HG02798 (cell line): ENCODE data around the gene MAN1C1.
A peak's percentile ranks its signal among the peaks of the same experiment; 100 is the strongest.

Experiments
- ATAC-seq: cut with Tn5 transposase; IDR thresholded peaks from one replicate; pipeline ENCODE4 v1.9.1; 2021; ENCODE audit warnings: mild to moderate bottlenecking; ENCODE audit not compliant: unreplicated experiment, poor library complexity

The MAN1C1 gene

DNA sequence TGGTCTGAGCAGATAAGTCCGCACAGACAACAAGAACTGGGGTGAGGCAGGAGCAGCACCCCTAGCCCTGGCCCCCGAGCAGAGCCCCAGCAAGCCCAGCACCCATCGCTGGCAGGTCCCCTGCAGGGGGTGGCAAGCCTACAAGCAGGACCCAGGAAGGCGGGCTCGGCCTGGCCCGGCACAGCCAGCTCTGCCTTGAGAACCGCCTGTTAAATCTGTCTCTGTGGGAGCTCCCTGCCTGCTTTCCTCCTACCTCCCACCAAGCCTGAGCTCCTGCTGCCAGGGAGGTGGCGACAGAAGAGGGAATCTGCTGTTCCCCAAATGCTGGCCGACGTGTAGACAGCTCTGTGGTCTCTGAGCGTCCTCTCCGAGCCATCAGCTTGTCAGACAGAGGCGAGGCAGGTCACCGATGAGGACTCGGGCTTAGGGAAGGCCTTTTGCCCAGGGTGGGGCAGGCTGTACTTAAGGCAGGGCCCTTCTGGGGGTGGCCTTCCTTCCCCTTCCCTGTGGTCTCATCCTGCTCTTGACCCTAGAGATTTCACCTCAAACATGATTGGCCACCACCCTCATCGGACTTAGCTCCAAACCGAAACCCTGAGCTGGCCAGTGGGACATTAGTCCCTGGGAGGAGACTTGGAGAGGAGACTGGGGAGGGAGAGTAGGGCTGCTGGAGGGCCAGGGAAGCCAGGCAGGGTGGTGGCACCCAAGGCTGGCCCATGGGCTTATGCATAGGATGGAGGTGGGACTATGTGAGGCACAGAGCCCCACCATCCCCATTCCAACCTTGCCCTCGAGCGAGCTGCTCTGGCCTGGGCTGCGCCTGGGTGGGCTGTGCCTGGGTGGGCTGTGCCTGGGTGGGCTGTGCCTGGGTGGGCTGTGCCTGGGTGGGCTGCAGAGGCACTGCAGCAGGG is 191.1 kb downstream of the MAN1C1 start:
- ATAC-seq = no peak

DNA sequence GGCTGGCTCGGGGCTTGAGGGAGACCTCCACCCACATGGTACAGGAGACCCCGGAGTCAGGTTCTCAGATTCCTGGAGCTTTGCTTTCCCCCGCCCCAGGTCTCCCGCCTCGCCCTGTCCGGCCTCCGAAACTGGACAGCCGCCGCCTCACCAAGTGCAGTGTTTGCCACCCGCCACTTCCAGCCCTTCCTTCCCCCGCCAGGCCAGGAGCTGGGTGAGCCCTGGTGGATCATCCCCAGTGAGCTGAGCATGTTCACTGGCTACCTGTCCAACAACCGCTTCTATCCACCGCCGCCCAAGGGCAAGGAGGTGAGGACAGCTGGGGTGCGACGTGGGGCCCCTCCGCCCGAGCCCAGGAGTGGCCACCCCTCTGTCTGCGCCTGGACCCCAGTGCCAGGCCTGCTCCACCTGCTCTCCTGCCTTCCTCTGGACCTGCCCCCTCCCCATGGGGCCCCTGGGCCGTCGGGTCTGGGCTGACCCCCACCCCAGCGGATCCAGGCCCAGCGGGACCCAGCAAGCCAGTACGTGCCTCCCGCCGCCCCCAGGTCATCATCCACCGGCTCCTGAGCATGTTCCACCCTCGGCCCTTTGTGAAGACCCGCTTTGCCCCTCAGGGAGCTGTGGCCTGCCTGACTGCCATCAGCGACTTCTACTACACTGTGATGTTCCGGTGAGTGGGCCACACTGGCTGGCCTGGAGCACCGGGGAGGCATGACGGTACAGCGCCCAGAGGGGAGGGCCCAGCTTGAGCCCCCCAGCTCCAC is 192.1 kb downstream of the MAN1C1 start:
- ATAC-seq = no peak

DNA sequence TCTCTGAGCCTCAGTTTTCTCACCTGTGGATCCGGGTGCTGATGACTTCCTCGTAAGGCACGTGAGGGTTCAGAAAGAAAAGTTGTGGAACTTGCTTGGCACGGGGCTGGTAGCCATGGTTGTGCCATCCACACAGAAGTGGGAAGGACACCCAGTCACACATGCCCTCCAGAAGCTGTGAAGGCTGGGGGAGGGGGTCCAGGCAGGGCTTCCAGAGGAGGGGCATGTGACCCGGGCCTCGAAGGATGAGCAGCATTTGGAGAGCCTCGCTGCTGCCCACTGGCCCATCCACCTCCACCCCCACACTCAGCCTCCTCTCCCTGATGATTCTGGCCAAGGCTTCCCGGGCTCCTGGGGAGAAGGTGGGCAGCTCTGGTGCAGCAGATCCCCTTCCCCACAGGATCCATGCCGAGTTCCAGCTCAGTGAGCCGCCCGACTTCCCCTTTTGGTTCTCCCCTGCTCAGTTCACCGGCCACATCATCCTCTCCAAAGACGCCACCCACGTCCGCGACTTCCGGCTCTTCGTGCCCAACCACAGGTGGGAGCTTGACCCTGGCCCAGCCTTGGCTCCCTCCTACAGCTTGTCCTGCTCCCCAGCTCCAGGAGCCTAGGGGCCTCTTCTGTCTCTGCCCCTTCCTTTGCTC is 192.8 kb downstream of the MAN1C1 start:
- ATAC-seq = no peak

DNA sequence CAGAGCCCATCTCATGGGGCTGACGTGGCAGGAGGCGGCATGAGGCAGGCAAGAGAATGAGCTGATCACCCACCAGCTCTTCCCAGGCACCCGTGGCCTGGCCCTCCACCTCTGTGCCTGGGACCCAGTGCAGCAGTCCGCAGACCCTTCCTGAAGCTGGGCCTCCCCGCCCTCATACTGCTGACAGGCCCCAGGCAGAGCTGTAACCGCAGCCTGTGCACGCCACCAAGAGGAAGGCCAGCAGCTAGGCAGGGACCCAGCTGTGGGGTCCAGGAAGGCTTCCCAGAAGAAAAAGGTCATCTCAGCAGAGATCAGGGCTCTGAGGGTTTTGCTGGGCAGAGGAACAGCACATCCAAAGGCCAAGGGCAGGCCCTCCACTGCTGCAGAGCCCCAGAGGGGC is 193.3 kb downstream of the MAN1C1 start:
- no peak for ATAC-seq

DNA sequence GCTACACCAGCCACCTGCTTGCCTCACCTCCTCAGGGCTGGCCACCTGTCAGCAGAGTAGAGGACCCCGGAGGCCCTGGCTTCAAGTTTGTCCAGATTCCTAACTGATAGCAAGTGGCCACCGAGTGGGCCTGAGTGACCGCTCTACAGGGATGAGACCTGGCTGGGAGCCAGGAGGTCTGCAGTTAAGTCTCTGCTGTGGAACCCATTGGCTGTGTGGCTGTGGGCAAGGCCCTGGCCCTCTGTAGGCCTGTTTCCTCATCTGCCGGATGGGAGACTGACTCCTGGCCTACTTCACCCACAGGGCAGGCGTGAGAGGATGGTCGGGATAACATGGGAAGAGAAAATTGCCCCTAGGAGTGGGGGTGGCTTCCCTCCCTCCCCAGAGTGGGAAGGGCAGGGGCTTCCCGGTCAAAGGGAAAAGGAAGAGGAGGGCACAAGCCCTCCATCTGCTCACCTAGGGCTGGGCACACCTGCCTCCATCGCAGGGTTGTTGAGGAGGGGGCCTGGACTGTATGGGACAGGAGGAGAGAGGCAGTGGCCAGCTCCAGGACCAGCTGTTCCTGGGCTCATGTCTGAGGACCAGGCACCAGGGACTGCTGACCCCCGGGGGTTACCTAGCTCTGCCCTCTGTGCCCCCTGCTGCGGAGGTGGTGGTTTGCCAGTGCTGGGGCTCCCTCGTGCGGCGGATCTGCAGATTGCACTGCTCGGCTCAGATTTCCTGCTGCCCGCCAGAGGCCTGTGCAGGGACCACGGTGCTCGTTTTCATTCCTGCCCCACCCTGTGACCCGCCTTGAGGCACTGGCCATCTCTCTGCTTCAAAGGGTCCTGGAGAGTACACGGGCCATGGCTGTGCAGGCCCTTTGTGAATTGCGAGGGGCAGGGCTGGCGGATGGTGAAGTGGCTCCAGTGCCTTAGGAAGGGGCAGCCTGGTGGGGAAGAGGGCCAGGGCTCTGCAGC is 194.0 kb downstream of the MAN1C1 start:
- ATAC-seq = no peak

DNA sequence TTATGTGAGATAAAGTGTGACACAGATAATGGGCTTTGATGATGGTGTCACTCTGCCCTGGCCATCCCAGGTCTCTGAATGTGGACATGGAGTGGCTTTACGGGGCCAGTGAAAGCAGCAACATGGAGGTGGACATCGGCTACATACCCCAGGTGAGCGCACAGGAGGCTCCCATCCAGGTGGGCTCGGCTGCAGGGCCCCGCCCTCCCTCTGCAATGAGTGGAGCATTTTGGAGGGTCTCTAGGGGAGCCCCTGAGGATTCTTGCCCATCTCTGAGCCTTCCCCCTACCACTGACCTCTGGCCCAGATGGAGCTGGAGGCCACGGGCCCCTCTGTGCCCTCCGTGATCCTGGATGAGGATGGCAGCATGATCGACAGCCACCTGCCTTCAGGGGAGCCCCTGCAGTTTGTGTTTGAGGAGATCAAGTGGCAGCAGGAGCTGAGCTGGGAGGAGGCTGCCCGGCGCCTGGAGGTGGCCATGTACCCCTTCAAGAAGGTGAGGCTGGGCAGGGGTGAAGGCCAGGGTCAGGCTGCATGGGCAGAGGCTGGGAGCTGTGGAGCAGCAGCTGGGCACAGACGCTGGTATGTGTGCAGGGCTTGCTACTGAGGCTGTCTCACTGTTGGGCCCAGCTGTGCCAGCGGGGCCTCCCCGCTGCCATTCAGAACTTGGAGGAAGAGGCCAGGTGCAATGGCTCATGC is 194.9 kb downstream of the MAN1C1 start:
- ATAC-seq = no peak

DNA sequence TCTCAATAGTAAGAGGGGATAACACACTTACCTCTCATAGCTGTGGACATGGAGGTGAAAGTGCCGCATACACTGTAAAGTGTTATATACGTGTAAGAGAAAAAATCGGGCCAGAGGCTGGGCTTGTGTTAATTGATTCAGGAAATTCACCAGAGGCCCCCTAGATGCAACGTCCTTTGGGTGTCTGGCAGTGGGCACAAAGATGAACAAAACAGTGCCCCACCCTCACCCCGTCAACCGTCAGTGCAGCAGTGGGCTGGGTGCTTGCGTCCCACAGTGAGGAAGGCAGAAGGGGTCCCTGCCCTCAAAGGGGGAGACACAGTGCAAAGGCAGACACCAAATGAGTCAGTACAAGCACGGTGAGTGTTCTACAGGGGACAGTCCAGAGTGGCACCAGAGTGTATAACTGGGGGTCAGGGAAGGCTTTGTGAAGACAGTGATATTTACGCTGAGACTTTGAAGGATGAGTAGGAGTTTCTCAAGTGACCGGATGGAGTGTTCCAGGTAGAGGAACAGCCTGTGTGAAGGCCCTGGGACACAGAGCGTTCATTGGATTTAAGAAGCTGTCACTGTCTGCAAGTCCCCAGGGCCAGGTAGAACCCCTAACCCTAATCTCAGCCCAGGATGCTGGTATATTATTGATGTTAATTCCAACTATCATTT is 196.6 kb downstream of the MAN1C1 start:
- ATAC-seq = no peak

DNA sequence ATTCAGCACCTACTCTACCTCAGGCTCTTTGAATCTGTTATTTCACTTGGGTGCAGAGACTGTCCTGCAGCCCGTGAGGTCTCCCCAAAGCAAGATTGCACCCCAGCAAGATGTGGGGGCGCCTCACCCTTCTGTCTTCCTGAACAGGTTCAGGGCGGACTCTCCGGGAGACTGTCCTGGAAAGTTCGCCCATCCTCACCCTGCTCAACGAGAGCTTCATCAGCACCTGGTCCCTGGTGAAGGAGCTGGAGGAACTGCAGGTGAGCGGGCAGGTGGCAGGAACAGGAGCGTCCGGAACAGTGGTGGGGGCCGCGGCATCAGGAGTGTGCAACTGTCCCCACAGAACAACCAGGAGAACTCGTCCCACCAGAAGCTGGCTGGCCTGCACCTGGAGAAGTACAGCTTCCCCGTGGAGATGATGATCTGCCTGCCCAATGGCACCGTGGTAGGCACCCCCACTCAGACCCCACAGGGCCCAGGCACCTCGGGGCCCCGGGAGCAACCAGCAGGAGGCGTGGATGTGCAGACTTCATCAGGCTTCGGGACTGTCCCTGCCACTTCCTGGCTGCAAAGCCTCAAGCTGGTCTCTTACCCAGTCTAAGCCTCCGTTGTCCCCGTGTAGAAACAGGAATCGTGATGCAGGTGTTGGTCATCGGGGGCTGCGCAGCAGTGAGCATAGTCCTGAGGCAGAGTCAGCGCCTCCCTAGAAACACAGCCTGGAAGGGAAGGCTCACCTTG is 197.3 kb downstream of the MAN1C1 start:
- ATAC-seq = no peak

DNA sequence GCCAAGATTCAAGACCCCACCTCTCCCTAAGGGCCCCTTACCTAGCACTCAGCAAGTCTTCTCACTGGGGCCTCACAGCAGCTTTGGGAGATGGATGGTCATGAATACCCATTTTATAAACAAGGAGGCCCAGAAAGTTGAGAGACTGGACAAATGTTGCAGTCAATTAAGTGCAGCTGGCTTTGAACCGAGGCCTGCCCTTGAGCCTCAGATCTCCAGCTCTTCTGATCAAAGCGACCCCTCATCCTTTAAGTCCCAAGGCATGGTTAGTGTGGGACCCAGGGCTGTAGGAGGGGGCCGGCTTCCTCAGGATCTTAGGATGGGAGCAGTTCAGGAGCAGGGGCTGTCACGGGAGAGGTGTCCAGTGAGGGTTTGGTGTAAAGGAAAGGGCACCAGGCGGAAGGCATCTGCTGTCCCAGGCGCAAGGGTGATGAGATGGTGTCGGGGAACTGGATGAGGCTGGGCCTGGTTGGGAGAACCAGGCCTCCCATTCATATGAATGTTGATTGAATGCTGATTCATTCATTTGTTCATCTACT is 198.0 kb downstream of the MAN1C1 start:
- ATAC-seq = no peak

DNA sequence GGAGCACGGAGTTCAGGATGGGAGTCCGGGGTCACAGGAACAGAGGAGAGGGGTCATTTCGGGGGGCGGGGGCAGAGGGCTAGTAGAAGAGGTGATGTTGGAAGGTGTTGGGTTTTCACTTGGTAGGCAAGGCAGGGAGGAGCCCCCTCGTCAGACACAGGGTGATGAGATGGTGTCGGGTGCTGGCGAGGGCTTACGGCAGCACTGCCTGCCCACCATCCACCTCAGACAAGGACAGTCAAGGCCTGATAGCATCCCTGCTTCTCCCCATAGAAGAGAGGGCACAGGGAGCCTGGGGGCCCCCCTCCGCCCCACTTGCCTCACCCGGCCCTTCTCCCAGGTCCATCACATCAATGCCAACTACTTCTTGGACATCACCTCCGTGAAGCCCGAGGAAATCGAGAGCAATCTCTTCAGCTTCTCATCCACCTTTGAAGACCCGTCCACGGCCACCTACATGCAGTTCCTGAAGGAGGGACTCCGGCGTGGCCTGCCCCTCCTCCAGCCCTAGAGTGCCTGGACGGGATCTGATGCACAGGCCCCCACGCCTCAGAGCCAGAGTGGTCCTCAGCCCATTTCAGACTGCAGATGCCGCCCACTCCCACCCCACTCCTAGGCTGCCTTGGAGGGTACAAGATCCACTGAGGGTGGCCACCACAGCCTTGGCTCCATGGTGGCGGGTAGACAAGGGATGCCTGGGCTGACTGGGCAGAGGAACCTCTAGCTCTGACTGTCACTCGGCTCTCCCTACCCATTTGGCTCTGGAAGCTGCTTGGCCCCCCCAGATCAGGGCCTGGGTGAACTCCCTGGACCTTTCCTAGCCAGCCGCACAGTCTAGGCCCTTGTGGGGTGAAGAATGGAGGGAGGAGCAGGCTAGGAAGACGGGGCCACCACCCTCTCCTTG is 198.9 kb downstream of the MAN1C1 start:
- ATAC-seq = no peak

DNA sequence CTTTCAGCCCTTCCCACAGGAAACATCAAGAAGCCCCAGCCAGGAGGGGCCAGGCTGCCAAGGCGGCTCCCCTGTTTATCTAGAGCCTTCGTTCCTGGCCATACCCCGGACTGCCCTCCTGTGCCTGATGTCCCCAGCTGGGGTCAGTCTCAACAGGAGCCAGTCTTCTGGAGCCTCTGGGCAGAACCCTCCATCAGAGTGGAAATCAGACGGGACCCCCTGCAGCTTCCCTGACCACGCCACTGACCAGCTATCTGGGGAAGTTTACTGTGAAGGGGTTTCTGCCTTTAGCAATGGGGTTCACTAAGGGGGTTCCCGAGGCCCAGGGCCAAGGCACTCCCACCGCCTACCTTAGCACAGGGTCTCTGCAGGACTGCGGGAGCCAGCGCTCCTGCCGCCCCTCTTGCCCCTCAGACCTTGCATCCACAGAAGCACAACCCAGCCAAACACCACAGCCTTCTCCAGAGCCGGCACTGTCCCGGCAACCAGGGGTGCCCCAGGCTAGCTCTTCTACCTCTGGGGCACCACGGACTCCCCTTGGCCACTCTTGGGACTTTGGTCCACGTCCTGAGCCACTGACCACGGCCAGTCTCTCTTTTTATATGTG is 199.6 kb downstream of the MAN1C1 start:
- ATAC-seq = no peak

DNA sequence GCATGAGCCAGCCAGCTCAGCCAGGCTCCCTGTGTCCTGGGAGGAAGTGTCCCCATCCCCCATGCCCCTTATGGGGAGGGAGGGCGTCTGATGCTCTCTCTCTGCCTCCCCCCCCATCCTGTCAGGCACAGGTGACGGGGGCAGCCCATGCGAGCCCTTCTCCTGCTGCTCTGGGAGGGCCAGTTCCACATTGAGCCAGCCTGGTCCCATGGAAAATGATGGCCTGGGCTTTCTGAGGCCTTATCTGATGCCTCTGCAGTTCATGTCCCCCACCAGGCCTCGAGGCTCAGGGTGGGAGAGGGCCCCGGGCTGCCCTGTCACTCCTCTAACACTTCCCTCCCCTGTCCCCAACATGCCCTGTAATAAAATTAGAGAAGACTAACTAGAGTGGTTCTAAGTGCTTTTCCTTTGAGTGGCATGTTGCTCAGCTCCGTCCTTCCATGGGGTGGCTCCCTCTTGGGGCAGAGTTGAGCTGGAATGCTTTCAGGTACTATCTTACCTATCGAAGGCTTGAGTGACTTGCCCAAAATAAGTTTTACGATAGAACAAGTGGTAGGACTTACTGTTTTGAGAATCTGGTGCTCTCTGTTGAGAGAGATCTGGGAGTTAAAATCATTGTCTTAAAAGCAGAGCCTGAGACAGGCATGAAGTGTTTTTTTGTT is 201.4 kb downstream of the MAN1C1 start:
- no peak for ATAC-seq

DNA sequence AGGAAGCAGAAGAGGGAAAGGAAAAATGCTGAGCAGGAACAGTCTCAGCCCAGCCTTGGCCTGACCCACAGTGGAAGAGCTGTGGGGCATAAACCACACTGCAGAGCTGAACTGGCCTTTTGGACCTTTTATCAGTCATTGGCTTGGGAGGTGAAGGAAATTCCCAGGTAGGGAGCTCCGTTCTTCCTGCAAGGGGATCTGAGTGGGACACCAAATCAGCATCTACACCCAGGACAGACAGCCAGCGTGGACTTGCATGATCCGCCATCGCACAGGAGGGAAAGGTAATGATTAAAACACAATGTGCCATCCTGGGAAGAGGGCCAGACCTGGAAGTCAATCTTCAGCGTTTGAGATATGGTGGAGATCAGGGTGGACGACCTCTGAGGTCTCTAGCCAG is 202.0 kb downstream of the MAN1C1 start:
- ATAC-seq = no peak

DNA sequence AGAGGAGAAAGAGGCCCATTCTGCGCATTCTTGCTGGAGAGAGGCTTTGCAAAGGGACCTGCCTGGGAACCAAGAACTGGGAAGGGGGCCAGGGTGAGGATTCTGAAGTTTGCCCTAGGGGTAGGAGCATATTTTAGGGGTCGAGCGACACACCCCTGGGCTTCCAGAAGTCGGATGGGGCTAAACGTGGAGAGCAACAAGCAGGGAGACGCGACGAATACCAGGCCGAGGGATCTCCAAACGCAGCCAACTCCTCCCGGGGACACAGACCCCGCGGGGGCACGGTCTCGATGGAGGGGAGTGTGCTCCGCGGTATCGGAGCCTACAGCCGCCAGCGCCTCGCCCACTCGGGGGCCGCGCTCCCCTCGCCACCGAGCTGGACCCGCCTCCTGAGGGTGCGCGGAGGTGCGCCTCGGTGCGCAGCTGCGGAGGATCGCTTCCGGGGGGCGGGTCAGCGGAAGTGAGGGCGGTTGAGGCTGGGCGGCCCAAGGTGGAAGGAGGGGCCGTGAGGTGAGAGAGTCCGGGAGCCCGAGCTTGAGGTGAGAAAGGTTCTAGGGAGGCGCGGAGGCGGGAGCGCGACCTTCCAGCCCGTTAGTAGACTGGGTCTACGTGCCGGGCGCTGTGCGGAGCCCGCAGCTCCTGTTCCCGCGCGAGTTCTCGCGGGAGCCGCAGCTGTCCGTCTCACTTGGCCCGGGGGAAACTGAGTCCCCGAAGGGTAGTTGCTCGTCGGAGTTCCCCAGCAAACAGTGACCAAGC is 203.1 kb downstream of the MAN1C1 start, which contains the start of gene MTFR1L:
Gene MTFR1L (plus strand): TSS at position 464 of the 756 bp plus-strand sequence. CDS start 3,151 bp downstream, outside the sequence.
- ATAC-seq = peak; percentile 90
